Gastrocnemius medialis (tissue), 4 donors: ENCODE data around the gene ALK.

ENCODE experiments used
- POLR2A ChIP-seq, 2 donors: fragments of 450-650 bp; IDR thresholded peaks; one replicate each; pipeline ENCODE4 v1.6.1; 2017; ENCODE audit warnings: antibody characterized with exemption in 2 of 2, mild to moderate bottlenecking in 2 of 2, moderate library complexity in 2 of 2
- TF ChIP-seq, protein P1 (sequence below), 5 experiments: fragments of 450-650 bp in 3 of 5; fragments of 200-600 bp in 2 of 5; sonication (generic) in 2 of 5; IDR thresholded peaks in 4 of 5; conservative IDR thresholded peaks in 1 of 5; 1 replicate in 4 of 5; 2 replicates in 1 of 5; pipeline ENCODE4 v1.5.1; 2016 to 2019; ENCODE audit warnings: antibody characterized with exemption in 5 of 5, mild to moderate bottlenecking in 3 of 5, moderate library complexity in 3 of 5

DNA sequence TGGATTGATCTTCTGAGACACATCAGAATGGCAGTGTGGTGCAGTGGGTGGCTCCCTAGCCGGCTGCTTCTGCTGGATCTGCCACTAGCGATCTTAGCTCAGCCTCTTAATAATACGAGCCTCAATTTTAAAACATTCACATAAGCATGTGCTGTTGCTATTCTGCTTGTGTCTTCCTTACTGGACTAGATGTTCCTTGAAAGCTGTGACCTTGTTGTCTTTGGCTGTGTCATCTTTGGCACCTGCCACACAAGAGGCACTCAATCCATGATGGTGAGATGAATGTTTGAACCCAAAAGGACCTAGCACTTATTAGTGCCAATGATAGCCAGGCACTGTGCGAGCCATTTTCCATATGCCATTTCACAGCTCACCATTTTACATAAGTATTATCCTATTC is 393.0 kb downstream of the ALK start:
- TF ChIP-seq, protein P1, sequence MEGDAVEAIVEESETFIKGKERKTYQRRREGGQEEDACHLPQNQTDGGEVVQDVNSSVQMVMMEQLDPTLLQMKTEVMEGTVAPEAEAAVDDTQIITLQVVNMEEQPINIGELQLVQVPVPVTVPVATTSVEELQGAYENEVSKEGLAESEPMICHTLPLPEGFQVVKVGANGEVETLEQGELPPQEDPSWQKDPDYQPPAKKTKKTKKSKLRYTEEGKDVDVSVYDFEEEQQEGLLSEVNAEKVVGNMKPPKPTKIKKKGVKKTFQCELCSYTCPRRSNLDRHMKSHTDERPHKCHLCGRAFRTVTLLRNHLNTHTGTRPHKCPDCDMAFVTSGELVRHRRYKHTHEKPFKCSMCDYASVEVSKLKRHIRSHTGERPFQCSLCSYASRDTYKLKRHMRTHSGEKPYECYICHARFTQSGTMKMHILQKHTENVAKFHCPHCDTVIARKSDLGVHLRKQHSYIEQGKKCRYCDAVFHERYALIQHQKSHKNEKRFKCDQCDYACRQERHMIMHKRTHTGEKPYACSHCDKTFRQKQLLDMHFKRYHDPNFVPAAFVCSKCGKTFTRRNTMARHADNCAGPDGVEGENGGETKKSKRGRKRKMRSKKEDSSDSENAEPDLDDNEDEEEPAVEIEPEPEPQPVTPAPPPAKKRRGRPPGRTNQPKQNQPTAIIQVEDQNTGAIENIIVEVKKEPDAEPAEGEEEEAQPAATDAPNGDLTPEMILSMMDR (IDR thresholded peaks at IDR 0.05 in 4 of 5, conservative IDR thresholded peaks at IDR 0.05 in 1 of 5): no peak
- TF ChIP-seq POLR2A (IDR thresholded peaks at IDR 0.05): no peak
